Measurements from ENCODE around the gene TPBG.

GRCh38 chr6:82365016-82365795 is 1.6 kb downstream of the TPBG start:
- no peak for TF ChIP-seq POLR2A (IDR thresholded peaks at IDR 0.05; ENCODE audit: low read depth, low read length)
- TF ChIP-seq POLR2AphosphoS5 (IDR thresholded peaks at IDR 0.05; ENCODE audit: low read depth, low read length): no peak

Data from GM12892 (cell line).